ENCODE results near the gene RALGAPA2. TPM values are rescaled to one million over a fixed set of nuclear protein-coding genes. Genes with fewer than 3 reads are reported as not detected.
A peak's percentile ranks its signal among the peaks of the same experiment; 100 is the strongest.

RALGAPA2 gene
- total and polyA plus RNA-seq, 2 experiments from 2014 or later, result 13.1 to 43.4 TPM

- H3K27me3 ChIP-seq (ENCODE audit: insufficient read depth), result no peaks in the 10 kb centered on the region
- peaks cover 23% of the 10 kb centered on the region for H3K4me1 Mint-ChIP-seq
- DNase-seq (ENCODE audit: low spot score) (no peak), ATAC-seq (no peak)
- no peaks in the 10 kb centered on the region for H3K4me1 ChIP-seq (ENCODE audit: insufficient read depth)
- no peaks in the 10 kb centered on the region for H3F3A ChIP-seq (replicated peaks; ENCODE audit: low read depth)
- H3K27me3 Mint-ChIP-seq (ENCODE audit: insufficient read depth, low read depth, poor library complexity), result peaks cover 9% of the 10 kb centered on the region
- no peaks in the 10 kb centered on the region for H3K9me2 ChIP-seq (ENCODE audit: insufficient read depth)
- no peaks in the 10 kb centered on the region for H3K9me3 Mint-ChIP-seq
- no peak overlapping the region for H3K27ac ChIP-seq (ENCODE audit: low read depth)
- H3K36me3 ChIP-seq (ENCODE audit: insufficient read depth), result no peaks in the 10 kb centered on the region
- H3K4me3 ChIP-seq, result no peak overlapping the region
- H3K79me2 ChIP-seq (replicated peaks; ENCODE audit: insufficient read depth), result no peaks in the 10 kb centered on the region
- H3K4me3 Mint-ChIP-seq, result no peak overlapping the region
- no peaks in the 10 kb centered on the region for H4K20me1 ChIP-seq (replicated peaks; ENCODE audit: insufficient read depth)
- peak overlapping the region; percentile 50 for H3K27ac Mint-ChIP-seq
- H3K4me2 ChIP-seq, result no peak overlapping the region
- TF ChIP-seq STAT1 (IDR thresholded peaks at IDR 0.05; ENCODE audit: unreplicated experiment) (no peak), REST (IDR thresholded peaks at IDR 0.05; ENCODE audit: unreplicated experiment) (no peak), ZNF114 (CRISPR knock-in tag; IDR thresholded peaks at IDR 0.05) (no peak), NANOG (IDR thresholded peaks at IDR 0.05; ENCODE audit: borderline replicate concordance) (no peak), ETS1 (IDR thresholded peaks at IDR 0.05) (no peak)
- no peaks in the 10 kb centered on the region; the same call in 2 of the 3 replicates for H3K36me3 Mint-ChIP-seq (ENCODE audit: low read depth)
- H2AFZ ChIP-seq, result no peak overlapping the region
These were observed 319.0 kb downstream of the RALGAPA2 start for GRCh38 chr20:20393207-20394120.

GRCh38 chr20:20391766-20392165 is 320.7 kb downstream of the RALGAPA2 start:
- no peak overlapping the region for H3K4me2 ChIP-seq
- H3K27ac ChIP-seq (ENCODE audit: low read depth), result no peak overlapping the region
- Mint-ChIP-seq H3K27ac (no peak overlapping the region; the same call in 1 of the 2 replicates), H3K27me3 (ENCODE audit: insufficient read depth, low read depth, poor library complexity) (peaks cover 4% of the 10 kb centered on the region), H3K9me3 (no peaks in the 10 kb centered on the region), H3K36me3 (ENCODE audit: low read depth) (no peaks in the 10 kb centered on the region; the same call in 2 of the 3 replicates), H3K4me3 (no peak overlapping the region), H3K4me1 (peaks cover 23% of the 10 kb centered on the region)
- H3K4me1 ChIP-seq (ENCODE audit: insufficient read depth), result no peaks in the 10 kb centered on the region
- no peak overlapping the region for H2AFZ ChIP-seq
- H3F3A ChIP-seq (replicated peaks; ENCODE audit: low read depth), result no peaks in the 10 kb centered on the region
- H4K20me1 ChIP-seq (replicated peaks; ENCODE audit: insufficient read depth), result no peaks in the 10 kb centered on the region
- H3K4me3 ChIP-seq, result no peak overlapping the region
- DNase-seq (ENCODE audit: low spot score) (no peak), ATAC-seq (no peak)
- H3K27me3 ChIP-seq (ENCODE audit: insufficient read depth), result no peaks in the 10 kb centered on the region
- H3K36me3 ChIP-seq (ENCODE audit: insufficient read depth), result no peaks in the 10 kb centered on the region
- no peaks in the 10 kb centered on the region for H3K9me2 ChIP-seq (ENCODE audit: insufficient read depth)
- H3K79me2 ChIP-seq (replicated peaks; ENCODE audit: insufficient read depth), result no peaks in the 10 kb centered on the region
- no peak for TF ChIP-seq CTCF (conservative IDR thresholded peaks at IDR 0.05; ENCODE audit: low read depth in 2 of 2)
- no peak for TF ChIP-seq CREB1 (CRISPR knock-in tag; IDR thresholded peaks at IDR 0.05; ENCODE audit: low read depth)
- no peak for TF ChIP-seq ETS1 (IDR thresholded peaks at IDR 0.05)
- no peak for TF ChIP-seq ZNF114 (CRISPR knock-in tag; IDR thresholded peaks at IDR 0.05)
- no peak for TF ChIP-seq REST (IDR thresholded peaks at IDR 0.05; ENCODE audit: unreplicated experiment)
- no peak for TF ChIP-seq ZNF331 (CRISPR knock-in tag; IDR thresholded peaks at IDR 0.05; ENCODE audit: low read depth)
- no peak for TF ChIP-seq EZH2 (IDR thresholded peaks at IDR 0.05; ENCODE audit: low read depth, unreplicated experiment)
- TF ChIP-seq NANOG (IDR thresholded peaks at IDR 0.05; ENCODE audit: borderline replicate concordance), result no peak
